GM12878 (cell line): ENCODE results near the gene MYD88.

ENCODE experiments used
- RAD21 ChIP-seq: IDR thresholded peaks from 2 replicates; pipeline ENCODE4 v1.6.1; 2011; ENCODE audit warnings: mild to moderate bottlenecking, low read depth, low read length, moderate library complexity; ENCODE audit not compliant: insufficient read depth
- TF ChIP-seq, protein P1 (sequence below), 3 experiments: IDR thresholded peaks in 2 of 3; conservative IDR thresholded peaks in 1 of 3; 2 replicates each; pipeline ENCODE4 v1.5.1; 2011; ENCODE audit warnings: low read depth in 3 of 3, low read length in 3 of 3, mild to moderate bottlenecking in 3 of 3, control low read depth in 2 of 3, moderate library complexity in 2 of 3, inconsistent platforms in 1 of 3, mixed read lengths in 1 of 3; ENCODE audit not compliant: control insufficient read depth in 2 of 3, insufficient read depth in 1 of 3; ENCODE audit errors: extremely low read depth in 1 of 3

DNA sequence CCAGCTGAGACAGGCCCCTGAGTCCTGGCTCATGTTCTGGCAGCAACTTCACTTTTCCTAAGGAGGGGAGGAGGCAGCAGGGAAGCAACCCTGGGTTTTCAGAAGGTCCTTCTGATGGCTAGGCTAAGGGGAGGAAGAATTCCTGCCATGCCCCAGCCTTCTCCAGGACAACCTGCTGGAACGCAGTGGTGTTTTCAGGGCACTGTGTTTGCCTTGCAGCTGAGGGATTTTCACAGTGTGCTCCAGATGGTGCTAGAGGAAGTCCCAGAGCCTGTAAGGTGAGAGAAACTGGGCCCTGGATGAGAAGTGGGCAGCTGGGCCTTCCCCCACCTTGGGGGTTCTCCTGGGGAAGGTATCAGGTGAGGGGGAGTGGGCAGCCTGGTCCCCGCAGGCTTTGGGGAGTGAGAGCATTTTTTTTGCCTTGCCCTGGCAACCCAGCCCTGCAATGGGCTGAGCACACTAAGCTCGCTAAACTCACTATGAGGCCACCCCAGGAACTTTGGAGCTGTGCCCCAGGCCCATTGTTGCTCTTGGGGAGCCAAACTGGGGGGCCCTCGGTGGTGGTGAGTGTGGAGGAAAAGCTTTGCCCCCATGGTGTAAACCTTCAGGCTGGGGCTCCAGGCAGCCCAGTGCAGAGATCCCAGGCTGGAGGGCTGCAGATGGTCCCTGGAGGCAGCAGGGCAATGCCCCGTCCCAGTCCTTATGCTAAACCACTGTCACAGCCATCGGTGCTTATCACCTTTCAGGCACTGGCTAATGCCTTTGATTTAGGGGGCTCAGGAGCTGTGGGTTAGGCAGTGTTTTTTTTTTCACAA, 42.6 kb upstream of the MYD88 start:
- no peak for TF ChIP-seq RAD21
- TF ChIP-seq, protein P1, sequence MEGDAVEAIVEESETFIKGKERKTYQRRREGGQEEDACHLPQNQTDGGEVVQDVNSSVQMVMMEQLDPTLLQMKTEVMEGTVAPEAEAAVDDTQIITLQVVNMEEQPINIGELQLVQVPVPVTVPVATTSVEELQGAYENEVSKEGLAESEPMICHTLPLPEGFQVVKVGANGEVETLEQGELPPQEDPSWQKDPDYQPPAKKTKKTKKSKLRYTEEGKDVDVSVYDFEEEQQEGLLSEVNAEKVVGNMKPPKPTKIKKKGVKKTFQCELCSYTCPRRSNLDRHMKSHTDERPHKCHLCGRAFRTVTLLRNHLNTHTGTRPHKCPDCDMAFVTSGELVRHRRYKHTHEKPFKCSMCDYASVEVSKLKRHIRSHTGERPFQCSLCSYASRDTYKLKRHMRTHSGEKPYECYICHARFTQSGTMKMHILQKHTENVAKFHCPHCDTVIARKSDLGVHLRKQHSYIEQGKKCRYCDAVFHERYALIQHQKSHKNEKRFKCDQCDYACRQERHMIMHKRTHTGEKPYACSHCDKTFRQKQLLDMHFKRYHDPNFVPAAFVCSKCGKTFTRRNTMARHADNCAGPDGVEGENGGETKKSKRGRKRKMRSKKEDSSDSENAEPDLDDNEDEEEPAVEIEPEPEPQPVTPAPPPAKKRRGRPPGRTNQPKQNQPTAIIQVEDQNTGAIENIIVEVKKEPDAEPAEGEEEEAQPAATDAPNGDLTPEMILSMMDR (IDR thresholded peaks at IDR 0.05 in 2 of 3, conservative IDR thresholded peaks at IDR 0.05 in 1 of 3; ENCODE audit: control insufficient read depth in 2 of 3, extremely low read depth in 1 of 3, insufficient read depth in 1 of 3, low read depth in 3 of 3, low read length in 3 of 3): no peak
